Measurements from ENCODE around the gene RASSF8.

DNA sequence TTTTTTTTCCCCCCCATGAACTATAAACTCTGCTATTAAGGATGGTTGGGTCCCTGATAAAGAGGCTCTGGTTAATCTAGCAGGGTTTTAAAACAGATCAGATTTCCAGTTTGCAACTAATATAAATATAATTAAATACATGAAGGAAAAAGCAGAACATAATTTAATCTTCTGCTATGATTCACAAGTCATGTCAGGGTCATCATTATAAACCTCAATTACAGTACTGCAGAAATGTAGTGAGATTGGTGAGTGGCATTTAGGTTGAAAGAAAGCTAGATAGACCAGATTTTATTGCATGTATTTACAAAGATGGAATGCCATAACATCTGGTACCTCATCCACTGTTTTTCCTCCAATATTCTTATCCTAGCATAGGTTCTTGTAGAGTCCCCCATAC is 14.5 kb upstream of the RASSF8 start:
- TF ChIP-seq POLR2AphosphoS5 (IDR thresholded peaks at IDR 0.05; ENCODE audit: low read depth) (no peak), EZH2phosphoT487 (IDR thresholded peaks at IDR 0.05; ENCODE audit: unreplicated experiment) (no peak), CREB1 (CRISPR knock-in tag; IDR thresholded peaks at IDR 0.05; ENCODE audit: low read depth) (no peak), JUNB (IDR thresholded peaks at IDR 0.05; ENCODE audit: unreplicated experiment) (no peak), EZH2 (IDR thresholded peaks at IDR 0.05; ENCODE audit: low read depth, unreplicated experiment) (no peak), ZNF462 (CRISPR knock-in tag; IDR thresholded peaks at IDR 0.05) (no peak), ZNF331 (CRISPR knock-in tag; IDR thresholded peaks at IDR 0.05; ENCODE audit: low read depth) (no peak), NANOG (IDR thresholded peaks at IDR 0.05; ENCODE audit: borderline replicate concordance) (no peak)
- TF ChIP-seq, protein P1, sequence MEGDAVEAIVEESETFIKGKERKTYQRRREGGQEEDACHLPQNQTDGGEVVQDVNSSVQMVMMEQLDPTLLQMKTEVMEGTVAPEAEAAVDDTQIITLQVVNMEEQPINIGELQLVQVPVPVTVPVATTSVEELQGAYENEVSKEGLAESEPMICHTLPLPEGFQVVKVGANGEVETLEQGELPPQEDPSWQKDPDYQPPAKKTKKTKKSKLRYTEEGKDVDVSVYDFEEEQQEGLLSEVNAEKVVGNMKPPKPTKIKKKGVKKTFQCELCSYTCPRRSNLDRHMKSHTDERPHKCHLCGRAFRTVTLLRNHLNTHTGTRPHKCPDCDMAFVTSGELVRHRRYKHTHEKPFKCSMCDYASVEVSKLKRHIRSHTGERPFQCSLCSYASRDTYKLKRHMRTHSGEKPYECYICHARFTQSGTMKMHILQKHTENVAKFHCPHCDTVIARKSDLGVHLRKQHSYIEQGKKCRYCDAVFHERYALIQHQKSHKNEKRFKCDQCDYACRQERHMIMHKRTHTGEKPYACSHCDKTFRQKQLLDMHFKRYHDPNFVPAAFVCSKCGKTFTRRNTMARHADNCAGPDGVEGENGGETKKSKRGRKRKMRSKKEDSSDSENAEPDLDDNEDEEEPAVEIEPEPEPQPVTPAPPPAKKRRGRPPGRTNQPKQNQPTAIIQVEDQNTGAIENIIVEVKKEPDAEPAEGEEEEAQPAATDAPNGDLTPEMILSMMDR (conservative IDR thresholded peaks at IDR 0.05; ENCODE audit: low read depth in 2 of 2) = no peak
- TF ChIP-seq, protein P2, sequence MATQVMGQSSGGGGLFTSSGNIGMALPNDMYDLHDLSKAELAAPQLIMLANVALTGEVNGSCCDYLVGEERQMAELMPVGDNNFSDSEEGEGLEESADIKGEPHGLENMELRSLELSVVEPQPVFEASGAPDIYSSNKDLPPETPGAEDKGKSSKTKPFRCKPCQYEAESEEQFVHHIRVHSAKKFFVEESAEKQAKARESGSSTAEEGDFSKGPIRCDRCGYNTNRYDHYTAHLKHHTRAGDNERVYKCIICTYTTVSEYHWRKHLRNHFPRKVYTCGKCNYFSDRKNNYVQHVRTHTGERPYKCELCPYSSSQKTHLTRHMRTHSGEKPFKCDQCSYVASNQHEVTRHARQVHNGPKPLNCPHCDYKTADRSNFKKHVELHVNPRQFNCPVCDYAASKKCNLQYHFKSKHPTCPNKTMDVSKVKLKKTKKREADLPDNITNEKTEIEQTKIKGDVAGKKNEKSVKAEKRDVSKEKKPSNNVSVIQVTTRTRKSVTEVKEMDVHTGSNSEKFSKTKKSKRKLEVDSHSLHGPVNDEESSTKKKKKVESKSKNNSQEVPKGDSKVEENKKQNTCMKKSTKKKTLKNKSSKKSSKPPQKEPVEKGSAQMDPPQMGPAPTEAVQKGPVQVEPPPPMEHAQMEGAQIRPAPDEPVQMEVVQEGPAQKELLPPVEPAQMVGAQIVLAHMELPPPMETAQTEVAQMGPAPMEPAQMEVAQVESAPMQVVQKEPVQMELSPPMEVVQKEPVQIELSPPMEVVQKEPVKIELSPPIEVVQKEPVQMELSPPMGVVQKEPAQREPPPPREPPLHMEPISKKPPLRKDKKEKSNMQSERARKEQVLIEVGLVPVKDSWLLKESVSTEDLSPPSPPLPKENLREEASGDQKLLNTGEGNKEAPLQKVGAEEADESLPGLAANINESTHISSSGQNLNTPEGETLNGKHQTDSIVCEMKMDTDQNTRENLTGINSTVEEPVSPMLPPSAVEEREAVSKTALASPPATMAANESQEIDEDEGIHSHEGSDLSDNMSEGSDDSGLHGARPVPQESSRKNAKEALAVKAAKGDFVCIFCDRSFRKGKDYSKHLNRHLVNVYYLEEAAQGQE (IDR thresholded peaks at IDR 0.05; ENCODE audit: unreplicated experiment) = no peak
